Activated CD8-positive, alpha-beta memory T cell treated with anti-CD3 and anti-CD28 coated beads, Interleukin-2, amount 50 U/mL, for 1 hour (primary cell): ENCODE measurements around the gene GSKIP.

Experiments
- DNase-seq: peaks from one replicate; pipeline ENCODE4 v3.0.0-alpha.2; 2020; ENCODE audit errors: extremely low read depth

The GSKIP gene

DNA sequence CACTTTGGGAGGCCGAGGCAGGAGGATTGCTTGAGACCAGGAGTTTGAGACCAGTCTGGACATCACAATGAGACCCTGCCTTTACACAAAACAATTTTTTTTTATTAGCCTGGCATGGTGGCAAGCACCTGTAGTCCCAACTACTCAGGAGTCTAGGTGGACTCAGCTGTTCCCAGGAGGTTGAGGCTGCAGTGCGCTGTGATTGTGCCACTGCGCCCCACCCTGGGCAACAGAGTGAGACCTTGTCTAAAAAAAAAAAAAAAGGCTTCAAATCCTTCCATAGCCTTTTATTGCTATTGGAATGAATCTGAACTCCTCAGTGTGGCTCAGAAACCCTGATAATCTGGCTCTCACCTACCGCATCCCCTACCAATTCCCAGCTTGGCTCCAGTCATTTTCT lies 54.7 kb downstream of the GSKIP start:
- no peak for DNase-seq

GRCh38 chr14:96421236-96421635 lies 57.9 kb downstream of the GSKIP start:
- no peak for DNase-seq

DNA sequence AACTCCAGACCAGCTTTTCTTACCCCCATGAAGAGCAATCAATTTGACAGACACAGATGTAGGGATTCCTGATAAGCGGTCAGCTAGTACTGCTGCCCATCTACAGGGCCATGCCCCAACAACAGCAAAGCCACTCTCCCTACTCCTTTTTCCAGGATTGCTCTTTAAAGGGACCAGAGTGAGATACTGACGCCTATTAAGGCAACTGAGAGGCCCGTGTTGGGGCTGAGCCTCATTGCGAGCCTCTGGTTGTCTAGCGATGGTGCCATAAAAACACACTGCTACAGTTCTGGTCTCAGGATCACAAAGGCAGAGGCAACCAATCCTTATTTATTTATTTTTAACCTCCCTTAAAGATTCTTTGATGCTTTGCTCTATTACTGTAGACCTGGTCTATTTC lies 59.7 kb downstream of the GSKIP start:
- DNase-seq, result no peak

DNA sequence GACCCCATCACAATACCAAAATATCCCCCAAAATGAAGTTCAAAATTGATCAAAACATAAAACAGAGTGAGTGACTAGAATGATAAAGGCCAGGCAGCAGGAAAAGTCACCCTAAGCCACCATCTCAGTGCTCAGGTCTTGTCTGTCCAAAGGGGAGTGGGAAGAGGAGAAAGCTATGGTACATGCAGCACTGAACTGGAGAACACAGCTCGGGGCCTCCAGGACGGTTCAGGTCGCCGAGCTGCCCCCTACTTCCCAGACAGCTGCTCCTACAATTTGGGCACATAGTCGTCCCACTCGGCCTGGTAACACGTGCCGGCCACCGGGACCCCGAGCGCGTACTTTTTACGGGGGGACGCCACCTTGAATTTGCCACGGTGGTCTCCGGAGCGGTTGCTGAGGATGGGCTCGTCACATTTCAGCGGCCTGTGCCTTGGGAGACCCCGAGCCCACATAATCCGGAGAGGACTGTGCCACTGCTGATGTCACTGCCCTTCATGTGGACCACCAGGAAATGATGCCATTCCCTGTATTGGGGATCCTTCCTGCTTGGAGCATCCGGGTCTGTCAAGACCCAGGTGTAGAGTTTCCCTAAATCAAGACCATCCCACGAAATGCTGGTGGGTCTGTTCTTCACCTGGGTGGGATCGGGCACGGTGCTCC lies 60.3 kb downstream of the GSKIP start:
- no peak for DNase-seq

DNA sequence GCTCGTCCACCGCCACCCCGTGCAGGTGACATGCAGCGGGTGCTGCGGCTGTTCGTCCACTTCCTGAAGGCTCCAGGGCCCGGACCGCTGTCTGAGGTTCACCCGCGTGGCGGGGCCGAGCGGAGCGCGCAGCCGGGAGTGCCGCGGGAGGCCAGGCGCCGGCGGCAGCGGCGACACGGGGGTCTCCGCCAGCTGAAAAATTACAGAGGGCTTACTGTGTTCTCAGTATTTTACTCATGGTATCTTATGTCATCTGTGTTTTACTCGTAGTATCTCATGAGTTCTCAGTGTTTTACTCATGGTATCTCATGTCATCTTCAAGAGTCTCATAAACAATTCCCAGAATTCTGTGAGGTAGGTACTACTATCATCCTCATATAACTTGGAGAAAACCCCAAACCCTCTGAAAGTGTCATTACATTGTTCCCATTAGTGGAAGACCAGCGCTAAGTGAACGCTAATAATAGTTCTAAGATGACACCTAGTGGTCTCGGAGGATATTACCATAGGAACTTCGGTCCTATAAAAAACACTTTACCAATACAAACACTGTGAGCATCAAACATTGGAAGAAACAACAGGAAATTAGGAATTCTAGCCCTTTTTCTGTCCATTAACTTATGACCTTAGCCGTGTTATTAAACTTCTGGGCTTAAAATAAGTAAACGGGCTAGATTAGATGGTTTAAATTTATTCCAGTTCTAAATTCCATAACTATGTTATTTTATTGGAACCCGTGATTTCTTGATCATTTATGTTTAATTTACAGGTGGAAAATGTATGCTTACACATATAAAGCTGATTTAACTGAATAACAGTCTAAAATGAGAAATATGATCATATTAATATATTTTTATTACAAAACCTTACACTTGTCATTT lies 61.0 kb downstream of the GSKIP start:
- no peak for DNase-seq

DNA sequence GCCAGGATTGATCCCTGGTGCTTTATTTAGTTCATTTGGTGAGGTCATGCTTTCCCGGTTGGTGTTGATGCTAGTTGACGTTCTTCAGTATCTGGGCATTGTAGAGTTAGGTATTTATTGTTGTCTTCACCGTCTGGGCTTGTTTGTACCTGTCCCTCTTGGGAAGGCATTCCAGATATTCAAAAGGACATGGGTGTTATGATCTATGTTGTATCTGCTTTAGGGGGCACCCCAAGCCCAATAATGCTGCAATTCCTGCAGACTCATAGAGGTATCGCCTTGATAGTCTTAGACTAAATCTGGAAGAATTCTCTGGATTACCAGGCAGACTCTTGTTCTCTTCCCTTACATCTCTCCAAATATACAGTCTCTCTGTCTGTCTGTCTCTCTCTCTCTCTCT lies 70.7 kb downstream of the GSKIP start:
- DNase-seq, result no peak
